GM21381 (cell line): ENCODE measurements around the gene IL1RAPL2.

ENCODE experiments used
- ATAC-seq: cut with Tn5 transposase; IDR thresholded peaks from one replicate; pipeline ENCODE4 v1.9.1; 2021; ENCODE audit warnings: mild to moderate bottlenecking, moderate library complexity; ENCODE audit not compliant: unreplicated experiment

Gene IL1RAPL2

GRCh38 chrX:105349476-105349875 lies 783.5 kb downstream of the IL1RAPL2 start:
- no peak for ATAC-seq

GRCh38 chrX:105375816-105376215 lies 809.8 kb downstream of the IL1RAPL2 start:
- no peak for ATAC-seq

GRCh38 chrX:105424729-105425128 lies 858.7 kb downstream of the IL1RAPL2 start:
- no peak for ATAC-seq

- no peak for ATAC-seq
These were observed 885.4 kb downstream of the IL1RAPL2 start for GRCh38 chrX:105451401-105451800.

DNA sequence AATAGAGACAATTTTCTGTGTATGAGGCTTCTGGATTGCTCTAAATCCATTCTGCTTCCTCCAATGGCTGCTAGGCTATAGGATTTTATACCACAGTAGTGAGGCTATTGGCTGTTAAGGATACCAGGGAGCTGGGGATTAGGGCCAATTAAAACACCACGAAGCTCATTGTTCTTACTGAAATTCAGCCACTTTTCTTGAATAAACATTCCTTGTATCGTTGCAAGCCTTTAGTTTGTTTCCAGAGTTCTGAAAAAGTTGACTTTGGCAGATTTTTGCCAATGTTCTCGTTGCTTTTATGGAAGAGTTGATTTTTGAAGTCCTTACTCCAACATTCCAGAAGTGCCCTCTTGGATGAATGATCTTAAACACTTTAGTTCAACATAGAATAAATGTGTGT lies 892.8 kb downstream of the IL1RAPL2 start:
- ATAC-seq: no peak

DNA sequence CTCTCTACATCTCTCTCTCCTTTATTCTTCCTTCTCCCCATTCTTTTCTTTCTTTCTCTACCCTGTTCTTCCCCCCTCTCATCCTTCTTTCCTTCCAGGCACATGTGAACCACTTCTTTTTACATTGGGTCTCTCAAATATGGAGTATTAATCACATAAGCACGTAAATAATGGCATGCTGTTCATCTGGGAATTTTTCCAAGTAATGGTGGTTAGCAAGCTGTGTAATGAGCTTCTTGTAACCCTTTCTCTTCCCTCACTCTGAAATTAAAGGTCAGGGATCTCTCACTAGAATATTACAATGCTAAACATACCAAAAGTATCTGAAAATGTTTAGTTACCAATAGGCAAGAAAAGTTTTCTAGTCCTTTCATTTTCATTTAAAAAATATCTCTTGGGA lies 894.4 kb downstream of the IL1RAPL2 start:
- no peak for ATAC-seq

- no peak for ATAC-seq
These were observed 895.0 kb downstream of the IL1RAPL2 start for GRCh38 chrX:105461016-105461415.

GRCh38 chrX:105462186-105462585 lies 896.2 kb downstream of the IL1RAPL2 start:
- no peak for ATAC-seq

DNA sequence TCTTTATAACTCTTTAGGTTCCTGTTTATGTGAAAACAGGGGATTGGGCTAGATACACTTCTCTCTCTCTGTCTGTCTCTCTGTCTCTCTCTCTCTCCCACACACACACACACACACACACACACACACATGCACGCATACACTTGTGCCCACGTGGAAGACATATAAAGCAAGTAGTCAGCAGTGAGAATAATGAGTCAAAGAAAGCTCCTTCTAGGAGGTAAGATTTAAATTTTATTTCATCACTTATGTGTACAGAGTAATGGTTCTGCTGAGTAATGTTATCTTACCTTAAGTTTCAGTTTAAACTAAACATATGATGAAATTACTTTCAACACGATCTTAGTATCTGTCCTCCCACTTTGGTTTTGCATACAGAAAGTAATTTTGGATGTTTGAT lies 897.5 kb downstream of the IL1RAPL2 start:
- ATAC-seq: no peak

- ATAC-seq: no peak
These were observed 898.6 kb downstream of the IL1RAPL2 start for GRCh38 chrX:105464618-105465017.

DNA sequence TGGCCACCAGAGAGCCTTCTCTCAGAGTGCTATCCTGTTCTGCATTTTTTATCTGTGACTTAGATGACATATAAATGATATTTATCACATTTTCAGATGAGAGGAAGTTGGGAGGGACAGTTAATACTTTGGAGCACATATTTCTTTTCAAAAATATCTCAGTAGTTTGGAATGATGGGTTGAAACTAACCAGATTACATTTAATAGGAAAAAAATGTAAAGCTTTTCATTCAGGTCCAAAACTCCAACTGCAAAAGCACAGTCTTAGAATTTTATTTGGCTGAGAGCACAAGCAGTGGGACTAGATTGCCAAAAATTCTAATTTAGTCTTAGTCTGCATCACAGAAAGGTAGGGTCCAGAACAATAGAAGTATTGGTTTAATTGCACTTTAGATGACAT lies 902.7 kb downstream of the IL1RAPL2 start:
- no peak for ATAC-seq

DNA sequence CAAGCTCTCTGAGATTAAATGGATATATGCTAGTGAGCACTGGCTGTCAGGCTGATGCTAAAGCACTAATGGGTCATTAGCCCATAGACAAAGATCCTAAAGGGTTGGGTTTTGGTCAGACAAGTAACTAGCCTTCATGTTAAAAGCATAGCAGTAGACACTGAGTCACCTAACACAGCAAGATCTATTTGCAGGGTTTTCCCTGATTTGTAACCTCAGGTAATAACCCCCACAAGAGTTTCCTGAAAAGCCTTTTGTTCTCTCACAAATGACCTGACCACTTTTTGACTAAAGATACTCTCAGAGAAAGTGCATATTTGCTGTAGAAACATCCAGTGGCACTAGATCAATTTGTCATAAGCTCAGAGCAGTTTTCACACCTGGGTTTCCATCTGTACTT lies 905.6 kb downstream of the IL1RAPL2 start:
- no peak for ATAC-seq

- no peak for ATAC-seq
These were observed 909.8 kb downstream of the IL1RAPL2 start for GRCh38 chrX:105475801-105476200.

GRCh38 chrX:105477351-105477750 lies 911.4 kb downstream of the IL1RAPL2 start:
- no peak for ATAC-seq

GRCh38 chrX:105480646-105481310 lies 914.8 kb downstream of the IL1RAPL2 start:
- no peak for ATAC-seq

DNA sequence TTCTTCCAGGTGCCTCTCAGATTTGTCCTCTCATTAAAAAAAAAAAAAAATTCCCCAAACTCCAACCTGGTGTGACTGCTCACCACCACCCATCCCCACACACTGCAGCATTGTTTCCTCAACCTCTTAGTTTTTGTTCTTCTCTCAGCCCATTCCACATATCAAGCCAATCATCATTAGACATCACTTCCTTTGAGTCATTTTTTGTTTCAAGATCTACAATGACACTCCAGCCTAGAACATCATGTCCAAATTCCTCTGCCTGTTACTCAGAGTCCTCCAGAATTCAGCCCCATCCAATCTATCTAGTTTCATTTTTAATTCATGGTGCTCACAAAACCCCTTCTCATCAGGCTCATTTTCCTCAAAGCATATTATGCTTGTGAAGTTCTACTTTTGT lies 917.0 kb downstream of the IL1RAPL2 start:
- ATAC-seq: no peak

DNA sequence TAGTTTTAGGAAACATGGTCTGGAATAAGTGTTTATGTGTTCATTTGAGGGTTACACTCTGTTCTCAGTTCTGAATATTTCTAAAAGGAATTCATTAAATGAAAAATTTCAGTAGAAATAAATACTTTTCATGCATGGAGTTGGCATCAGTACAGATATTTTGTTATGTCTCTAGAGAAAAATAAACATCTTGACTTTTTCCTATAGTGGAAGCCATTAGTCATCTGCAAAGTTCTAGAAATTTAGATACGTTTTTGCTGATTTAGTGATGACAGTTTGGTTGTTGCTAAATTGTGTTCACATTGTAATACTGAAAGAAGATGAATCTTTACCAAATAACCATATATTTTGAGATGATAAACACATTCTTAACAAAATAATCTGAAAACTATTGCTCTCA lies 922.7 kb downstream of the IL1RAPL2 start:
- no peak for ATAC-seq

DNA sequence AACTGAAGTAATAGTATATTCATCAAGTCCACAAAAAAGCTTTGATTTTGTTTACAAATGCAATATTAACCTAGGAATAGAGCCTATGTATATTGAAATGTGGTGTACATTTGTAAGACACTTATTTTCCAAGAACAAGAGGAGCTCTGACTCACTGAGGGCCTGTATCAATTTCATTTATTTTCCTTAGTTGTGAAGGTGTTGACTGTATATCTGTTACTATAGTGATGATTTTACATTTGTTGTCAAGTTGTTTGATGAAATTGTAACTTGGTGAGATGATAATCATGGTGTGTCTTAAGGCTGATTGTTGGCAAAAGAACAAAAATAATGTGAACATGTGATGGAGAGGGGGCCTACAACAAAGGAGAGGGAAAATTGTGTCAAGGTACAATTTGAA lies 929.4 kb downstream of the IL1RAPL2 start:
- no peak for ATAC-seq

- ATAC-seq: no peak
These were observed 936.3 kb downstream of the IL1RAPL2 start for GRCh38 chrX:105502336-105502735.

DNA sequence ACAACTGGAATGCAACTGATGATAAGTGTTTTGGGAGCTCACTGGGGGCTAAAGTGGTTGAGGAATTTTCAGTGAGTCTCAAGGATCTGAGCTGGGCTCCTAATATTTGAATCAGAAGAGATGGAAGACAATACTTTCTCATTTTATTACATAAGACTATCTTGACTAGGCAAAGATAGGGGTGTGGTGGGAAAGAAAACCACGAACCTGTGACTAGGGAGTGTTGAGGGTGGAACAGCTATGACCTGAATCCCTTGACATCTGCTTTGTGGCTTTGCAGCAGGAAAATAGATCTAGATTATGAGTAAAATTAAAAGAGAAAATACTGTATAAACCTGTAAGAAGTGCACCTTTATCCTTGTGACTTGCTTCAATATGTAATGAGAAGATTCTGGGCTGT lies 949.6 kb downstream of the IL1RAPL2 start:
- no peak for ATAC-seq

- ATAC-seq: no peak
These were observed 960.4 kb downstream of the IL1RAPL2 start for GRCh38 chrX:105526431-105526830.

DNA sequence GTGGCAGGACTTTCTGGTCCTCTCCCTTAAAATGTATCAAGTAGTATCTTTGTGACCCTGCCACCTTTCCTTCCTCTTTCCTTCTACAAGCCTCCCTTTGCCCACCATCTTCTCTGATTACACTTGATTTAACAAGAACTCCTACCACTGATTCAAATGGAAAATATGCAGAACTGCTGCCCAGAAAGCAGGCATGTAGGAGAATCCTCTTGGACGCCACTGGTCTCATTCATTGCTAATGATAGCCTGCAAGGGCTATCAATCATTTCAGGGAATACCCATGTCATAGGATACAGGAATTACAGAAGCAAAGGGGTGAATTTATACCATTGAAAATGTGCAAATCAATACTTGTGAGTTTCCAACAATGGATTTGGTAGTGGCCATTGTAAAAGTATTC lies 961.8 kb downstream of the IL1RAPL2 start:
- no peak for ATAC-seq

DNA sequence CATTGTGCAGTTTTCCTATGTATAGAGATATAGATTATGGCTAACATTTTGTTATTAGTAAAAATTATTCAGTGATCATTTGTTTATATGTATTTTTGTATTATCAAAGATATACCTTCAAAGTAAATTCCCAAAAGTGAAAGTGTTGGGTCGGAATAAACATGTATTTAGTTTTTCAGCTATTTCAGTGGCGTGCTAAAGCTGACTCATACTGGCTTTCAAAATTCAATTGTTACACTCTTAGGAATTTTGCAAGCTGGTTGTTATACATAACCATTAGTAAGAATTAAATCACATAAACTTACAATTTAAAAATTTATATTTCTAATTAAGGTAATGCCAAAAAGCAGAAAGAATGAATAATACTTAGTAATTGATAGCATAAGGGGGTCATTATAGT lies 968.0 kb downstream of the IL1RAPL2 start:
- ATAC-seq: no peak
